ENCODE data around the gene DNTT. TPM values are rescaled to one million over a fixed set of nuclear protein-coding genes. Genes with fewer than 3 reads are reported as not detected.

The DNTT gene
- not detected in 2 replicates for total RNA-seq
- polyA plus RNA-seq (2012) = not detected

GRCh38 chr10:96304230-96304629 is at the start of gene DNTT:
Gene DNTT, plus strand, starts transcription at chr10:96304434. Its CDS starts 64 bp downstream, at chr10:96304498.
- DNase-seq (ENCODE audit: low read depth) = no peak

GRCh38 chr10:96254976-96255375 is 49.3 kb upstream of the DNTT start:
- no peak for DNase-seq (ENCODE audit: low read depth)

GRCh38 chr10:96255549-96256333 is 48.5 kb upstream of the DNTT start:
- DNase-seq (ENCODE audit: low read depth) = no peak

DNA sequence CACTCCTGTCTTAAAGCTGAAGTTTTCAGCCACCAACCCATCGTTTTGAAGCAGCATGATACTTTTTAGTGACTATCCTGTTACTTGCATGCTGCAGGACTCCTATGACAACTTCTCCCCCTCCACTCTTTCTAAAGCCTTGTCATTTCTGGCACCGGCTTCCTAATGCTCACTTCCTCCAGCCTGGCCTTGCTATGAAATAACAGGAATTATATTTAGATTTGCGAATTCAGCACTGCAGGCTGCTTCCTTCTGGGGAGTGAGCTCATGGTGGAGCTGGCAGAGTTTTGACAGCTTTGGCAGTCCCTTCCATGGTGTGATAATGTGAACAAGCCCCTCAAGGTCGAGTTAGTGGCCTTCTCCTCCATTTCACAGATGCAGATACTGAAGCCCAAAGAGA is 46.3 kb upstream of the DNTT start:
- DNase-seq (ENCODE audit: low read depth) = no peak

GRCh38 chr10:96259150-96259549 is 45.1 kb upstream of the DNTT start:
- no peak for DNase-seq (ENCODE audit: low read depth)

DNA sequence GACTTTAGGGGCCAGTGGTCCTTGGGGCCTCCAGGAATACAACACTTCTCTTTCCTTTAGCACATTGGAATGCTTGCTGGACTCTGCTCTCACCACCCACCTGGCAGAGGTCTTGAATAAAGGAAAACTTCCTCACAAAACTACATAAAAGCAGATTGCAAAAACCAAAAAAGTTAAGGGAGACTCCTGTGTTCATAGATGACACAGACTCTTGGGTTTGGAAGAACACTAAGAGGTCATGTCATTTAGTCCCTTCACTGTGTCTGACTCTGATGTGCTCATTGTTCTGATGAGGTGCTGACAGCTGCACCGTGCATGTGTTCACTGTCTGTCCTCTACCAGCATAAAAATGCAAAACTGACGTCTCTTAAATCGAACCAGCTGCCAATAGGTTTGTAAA is 44.2 kb upstream of the DNTT start:
- peak; percentile 57 for DNase-seq (ENCODE audit: low read depth)

DNA sequence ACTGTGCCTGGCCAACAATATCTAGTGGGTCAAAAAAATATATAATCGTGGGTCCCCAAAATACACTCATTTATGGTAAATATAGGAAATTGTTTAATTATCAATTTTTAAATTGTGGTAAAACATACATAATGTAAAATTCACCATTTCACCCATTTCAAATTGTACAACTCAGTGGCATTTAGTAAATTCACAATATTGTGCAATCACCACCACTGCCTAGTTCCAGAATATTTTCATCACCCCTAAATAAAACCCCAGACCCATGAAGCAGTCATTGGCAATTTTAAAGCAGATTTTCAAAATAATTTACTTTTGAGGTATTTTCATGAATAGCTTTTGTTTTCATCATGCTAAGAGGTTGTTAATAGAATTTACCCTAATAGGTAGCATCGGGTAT is 43.1 kb upstream of the DNTT start:
- no peak for DNase-seq (ENCODE audit: low read depth)

GRCh38 chr10:96261930-96262329 is 42.3 kb upstream of the DNTT start:
- no peak for DNase-seq (ENCODE audit: low read depth)

DNA sequence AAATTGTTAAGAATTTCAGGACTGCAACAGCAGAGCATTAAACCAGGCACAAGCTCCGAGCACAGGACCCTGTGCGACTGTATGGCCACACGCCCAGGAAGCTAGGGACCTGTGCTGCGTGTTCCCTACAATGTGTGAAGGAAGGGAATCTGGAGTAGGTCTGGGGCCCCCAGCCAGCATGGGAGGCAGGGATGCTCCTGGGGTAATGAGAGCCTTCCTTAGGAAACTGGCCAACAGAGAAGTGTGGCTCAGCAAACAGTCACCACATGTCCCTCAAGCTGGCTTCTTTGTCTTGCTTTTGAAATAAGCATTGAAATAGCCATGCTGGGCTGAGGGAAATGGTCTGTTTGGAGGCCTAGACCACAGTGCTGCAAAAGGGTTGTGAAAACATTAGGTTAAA is 41.1 kb upstream of the DNTT start:
- DNase-seq (ENCODE audit: low read depth) = no peak

DNA sequence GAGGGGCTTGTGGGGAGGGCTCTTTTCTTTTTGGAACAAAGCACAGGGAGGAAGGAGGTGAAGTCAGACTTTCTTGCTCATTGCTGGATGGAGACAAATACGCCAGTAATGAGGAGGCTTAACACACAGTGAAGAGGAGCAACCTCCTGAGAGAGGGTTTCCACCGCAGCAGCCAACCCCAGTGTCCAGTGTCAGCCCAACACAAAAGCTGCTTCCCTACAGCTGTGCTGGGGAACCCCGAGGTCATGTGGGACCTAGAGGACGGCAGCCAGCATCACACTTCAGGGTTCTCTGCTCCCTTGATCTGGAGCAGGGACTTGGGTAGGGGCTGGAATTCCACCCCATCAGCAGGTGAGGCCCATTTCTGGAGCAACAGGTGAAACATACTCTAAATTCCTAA is 40.6 kb upstream of the DNTT start:
- DNase-seq (ENCODE audit: low read depth) = no peak

- DNase-seq (ENCODE audit: low read depth) = no peak
These were observed 39.3 kb upstream of the DNTT start for GRCh38 chr10:96264938-96265337.

GRCh38 chr10:96266118-96266770 is 38.0 kb upstream of the DNTT start:
- no peak for DNase-seq (ENCODE audit: low read depth)

DNA sequence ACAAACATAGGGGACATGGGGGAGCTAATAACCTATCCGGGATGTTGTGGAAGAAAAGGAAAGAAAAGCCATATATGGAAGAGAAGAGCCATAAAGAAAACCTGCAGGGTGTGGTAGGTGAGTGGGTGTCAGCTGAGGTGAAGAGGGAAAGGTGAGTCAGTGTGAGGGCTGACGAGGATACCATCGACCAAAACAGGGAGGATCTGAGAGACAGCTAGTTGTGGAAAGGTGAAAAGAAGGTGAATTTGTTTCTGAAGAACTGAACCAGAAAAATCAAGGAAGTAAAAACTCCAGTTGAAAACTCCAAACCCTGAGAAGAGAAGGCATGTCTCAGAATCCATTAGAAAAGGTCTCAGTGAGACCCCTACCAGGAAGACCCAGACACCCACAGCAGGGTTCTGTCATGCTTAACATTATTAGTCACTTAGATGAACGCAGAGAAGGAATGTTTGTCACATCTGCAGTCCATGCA is 37.0 kb upstream of the DNTT start:
- DNase-seq (ENCODE audit: low read depth) = no peak

DNA sequence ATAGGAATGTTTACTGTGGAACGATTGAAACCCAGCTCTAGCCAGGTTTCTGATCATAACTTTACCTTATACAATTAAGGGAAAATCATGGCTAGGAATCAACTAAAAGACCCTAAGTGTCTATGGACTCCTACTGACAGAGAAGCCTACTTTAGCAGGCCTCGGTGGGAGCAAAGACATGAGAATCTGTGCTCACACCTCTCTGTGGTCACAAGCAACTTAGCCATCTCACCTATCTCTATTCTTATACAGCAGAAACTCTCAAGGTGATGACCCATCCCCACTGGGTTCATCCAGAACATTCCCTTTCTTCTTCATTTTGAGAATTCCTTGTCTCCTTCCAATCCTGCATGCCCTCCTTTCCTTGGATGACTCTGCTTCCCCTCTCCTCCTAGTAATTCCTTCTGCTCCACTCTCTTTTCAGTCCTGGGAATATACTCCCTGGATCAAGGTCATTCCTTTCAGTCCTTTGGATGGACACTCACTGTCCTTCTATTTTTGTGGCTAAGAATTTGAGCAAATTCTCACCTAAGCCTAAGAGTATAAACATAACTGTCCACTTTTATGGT is 35.8 kb upstream of the DNTT start:
- DNase-seq (ENCODE audit: low read depth) = no peak

- DNase-seq (ENCODE audit: low read depth) = no peak
These were observed 34.6 kb upstream of the DNTT start for GRCh38 chr10:96269438-96270300.

- no peak for DNase-seq (ENCODE audit: low read depth)
These were observed 33.7 kb upstream of the DNTT start for GRCh38 chr10:96270571-96270970.

GRCh38 chr10:96271016-96271815 is 33.0 kb upstream of the DNTT start, which contains the start of gene BLNK:
Gene BLNK, minus strand, starts transcription at chr10:96271569. Its CDS starts 171 bp downstream, at chr10:96271398.
- DNase-seq (ENCODE audit: low read depth) = peak; percentile 29

GRCh38 chr10:96272316-96273280 is 31.6 kb upstream of the DNTT start:
- DNase-seq (ENCODE audit: low read depth) = no peak
